ENCODE data around the gene SH3RF2.

The SH3RF2 gene

DNA sequence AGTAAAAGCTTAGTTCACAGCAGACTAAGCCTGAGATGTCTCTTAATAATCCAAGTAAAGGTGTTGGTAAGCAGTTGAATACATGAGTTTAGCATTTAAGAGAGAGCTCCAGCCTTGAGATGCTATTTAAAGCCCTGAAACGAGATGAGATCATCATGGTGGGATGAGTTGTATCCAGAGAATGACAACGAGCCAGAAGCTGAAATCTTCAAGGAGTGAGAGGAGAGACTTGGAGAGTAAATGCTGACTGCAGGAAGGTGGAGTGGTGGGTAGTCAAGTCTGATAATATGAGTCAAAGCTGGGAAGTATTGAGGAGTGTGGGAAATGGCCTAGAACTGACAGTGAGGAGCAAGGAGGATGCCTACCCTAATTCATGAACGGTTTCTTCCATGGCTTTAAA is 115.3 kb downstream of the SH3RF2 start:
- TF ChIP-seq, protein P1, sequence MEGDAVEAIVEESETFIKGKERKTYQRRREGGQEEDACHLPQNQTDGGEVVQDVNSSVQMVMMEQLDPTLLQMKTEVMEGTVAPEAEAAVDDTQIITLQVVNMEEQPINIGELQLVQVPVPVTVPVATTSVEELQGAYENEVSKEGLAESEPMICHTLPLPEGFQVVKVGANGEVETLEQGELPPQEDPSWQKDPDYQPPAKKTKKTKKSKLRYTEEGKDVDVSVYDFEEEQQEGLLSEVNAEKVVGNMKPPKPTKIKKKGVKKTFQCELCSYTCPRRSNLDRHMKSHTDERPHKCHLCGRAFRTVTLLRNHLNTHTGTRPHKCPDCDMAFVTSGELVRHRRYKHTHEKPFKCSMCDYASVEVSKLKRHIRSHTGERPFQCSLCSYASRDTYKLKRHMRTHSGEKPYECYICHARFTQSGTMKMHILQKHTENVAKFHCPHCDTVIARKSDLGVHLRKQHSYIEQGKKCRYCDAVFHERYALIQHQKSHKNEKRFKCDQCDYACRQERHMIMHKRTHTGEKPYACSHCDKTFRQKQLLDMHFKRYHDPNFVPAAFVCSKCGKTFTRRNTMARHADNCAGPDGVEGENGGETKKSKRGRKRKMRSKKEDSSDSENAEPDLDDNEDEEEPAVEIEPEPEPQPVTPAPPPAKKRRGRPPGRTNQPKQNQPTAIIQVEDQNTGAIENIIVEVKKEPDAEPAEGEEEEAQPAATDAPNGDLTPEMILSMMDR (IDR thresholded peaks at IDR 0.05; ENCODE audit: control extremely low read depth, extremely low read depth, low read depth, missing control alignments), result no peak
- POLR2A ChIA-PET, result no interaction called here
- CTCF ChIA-PET, result interaction anchor here (1.1 to 3.0 kb wide), 2 partner anchors 11 to 356 kb away, joined by 3 to 22 read pairs; no protein-coding TSS in a partner anchor
- DNase-seq (ENCODE audit: extremely low spot score), result no peak

DNA sequence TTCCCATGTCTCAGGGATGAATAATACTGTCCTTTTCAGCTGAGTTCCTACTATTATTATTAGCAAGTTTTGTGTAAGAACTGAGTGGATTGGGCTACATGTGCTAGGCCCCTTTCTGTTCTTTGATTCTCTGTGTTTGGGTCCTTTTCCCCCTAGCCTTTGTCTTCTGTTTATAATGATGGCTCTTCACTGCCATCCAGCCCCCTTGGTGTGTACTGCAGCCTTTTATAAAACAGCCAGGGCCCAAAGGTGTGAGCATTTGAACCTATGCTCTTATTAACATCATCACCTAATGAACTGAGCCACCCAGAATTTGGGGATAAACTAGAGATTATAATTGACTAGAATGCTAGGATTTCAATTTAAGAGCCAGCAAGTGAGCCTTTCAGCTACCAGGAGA is 116.4 kb downstream of the SH3RF2 start:
- TF ChIP-seq, protein P1 (IDR thresholded peaks at IDR 0.05; ENCODE audit: control extremely low read depth, extremely low read depth, low read depth, missing control alignments), result no peak
- DNase-seq (ENCODE audit: extremely low spot score), result no peak
- CTCF ChIA-PET, result interaction anchor here (0.9 to 3.0 kb wide), 3 partner anchors 12 to 350 kb away, joined by 3 to 22 read pairs (median 3); no protein-coding TSS in a partner anchor
- POLR2A ChIA-PET, result no interaction called here

DNA sequence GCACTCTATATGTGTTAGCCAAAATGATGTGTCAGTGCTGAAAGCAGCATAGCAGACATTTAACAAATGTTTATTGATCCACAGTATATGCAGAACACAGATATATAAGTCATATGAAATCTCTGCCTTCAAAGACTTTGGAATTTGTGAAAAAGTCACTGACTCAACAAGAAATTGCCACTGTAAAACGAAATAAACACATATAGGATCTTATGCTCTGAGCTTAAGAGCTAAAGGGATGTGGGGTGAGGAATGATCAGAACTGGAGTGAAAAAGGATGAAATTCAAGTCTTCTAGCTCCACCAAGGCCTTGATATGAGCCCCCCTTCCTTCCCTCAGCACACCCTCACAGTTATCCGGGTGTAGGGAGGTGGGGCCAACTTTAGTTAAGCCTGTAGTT is 119.1 kb downstream of the SH3RF2 start:
- DNase-seq (ENCODE audit: extremely low spot score), result no peak
- ChIA-PET CTCF (interaction anchor here (2.2 kb wide), 1 partner anchor 14 kb away, joined by 5 read pairs; no protein-coding TSS in a partner anchor), POLR2A (no interaction called here)
- TF ChIP-seq, protein P1 (IDR thresholded peaks at IDR 0.05; ENCODE audit: control extremely low read depth, extremely low read depth, low read depth, missing control alignments), result no peak

DNA sequence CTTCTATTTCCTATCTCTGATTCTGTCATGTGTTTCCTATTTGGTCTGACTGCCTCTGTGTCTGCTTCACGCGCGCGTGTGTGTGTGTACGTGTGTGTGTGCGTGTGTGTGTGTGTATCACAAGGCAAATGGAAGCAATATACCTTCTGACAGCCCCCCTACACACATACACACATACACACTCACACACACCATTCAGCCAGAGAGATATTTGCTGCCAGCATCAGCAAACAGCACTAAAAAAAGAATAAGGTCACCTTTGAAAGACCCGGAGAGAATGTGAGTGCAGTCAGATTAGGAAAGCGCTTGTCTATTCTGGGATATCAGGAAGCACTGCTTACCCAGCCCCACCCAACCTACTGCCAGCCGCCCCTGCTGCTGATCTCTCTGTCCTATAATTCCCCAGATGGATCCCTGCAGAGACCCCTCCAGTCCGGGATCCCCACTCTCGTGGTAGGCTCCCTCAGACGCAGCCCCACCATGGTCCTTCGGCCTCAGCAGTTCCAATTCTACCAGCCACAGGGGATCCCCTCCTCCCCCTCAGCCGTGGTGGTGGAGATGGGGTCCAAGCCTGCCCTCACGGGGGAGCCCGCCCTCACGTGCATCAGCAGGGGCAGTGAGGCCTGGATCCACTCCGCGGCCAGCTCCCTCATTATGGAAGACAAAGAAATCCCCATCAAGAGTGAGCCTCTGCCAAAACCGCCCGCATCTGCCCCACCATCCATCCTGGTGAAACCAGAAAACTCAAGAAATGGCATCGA is 123.3 kb downstream of the SH3RF2 start:
- TF ChIP-seq, protein P1 (IDR thresholded peaks at IDR 0.05; ENCODE audit: control extremely low read depth, extremely low read depth, low read depth, missing control alignments), result no peak
- DNase-seq (ENCODE audit: extremely low spot score), result no peak
- ChIA-PET POLR2A (no interaction called here), CTCF (no interaction called here)

DNA sequence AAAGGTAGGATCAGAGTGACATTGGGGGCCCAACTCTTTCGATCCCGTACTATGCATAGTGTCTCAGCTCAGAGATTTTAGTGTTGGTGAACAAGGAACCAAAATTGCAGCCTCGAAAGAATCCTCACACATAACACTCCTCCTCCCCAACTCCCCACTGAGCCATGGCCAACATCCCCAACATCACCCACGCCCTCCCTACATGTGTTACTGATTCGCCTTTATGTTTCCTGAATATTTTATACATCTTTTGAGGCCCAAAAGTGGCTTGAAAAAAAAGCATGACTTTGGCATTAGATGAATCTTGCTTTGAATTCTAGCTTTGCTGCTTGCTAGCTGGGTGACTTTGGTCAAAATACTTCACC is 123.8 kb downstream of the SH3RF2 start:
- TF ChIP-seq, protein P1 (IDR thresholded peaks at IDR 0.05; ENCODE audit: control extremely low read depth, extremely low read depth, low read depth, missing control alignments), result no peak
- POLR2A ChIA-PET, result no interaction called here

DNA sequence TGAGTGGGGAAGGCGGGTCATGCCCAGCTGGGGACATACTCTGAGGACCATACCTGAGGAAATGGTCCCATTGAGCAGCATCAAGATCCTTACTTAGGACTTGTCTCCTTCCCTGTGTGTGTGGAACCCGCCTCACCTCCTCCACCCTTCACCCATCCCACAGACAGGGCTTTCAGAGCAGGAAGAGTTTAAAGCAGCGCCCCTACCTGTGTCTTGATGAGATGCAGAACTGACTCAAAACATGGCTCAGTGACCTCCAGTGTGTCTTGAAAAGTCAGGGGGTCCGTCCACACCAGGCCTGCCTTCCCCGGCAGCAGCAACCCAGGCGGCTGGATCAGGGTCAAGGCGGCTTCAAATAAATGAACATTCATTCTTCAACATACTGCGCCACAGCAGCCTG is 130.6 kb downstream of the SH3RF2 start:
- DNase-seq (ENCODE audit: extremely low spot score), result no peak
- POLR2A ChIA-PET, result no interaction called here
- CTCF ChIA-PET, result no interaction called here
- TF ChIP-seq, protein P1 (IDR thresholded peaks at IDR 0.05; ENCODE audit: control extremely low read depth, extremely low read depth, low read depth, missing control alignments), result no peak

More for the DNA sequence above, 123.8 kb downstream of the SH3RF2 start:
- DNase-seq (ENCODE audit: extremely low spot score), result no peak
- CTCF ChIA-PET, result interaction anchor here (1.4 kb wide), 1 partner anchor 17 kb away, joined by 3 read pairs; no protein-coding TSS in a partner anchor

Measured in GM10248 (cell line).